ENCODE data around the gene GPS2.
"Not testable (repeated sequence)": the region's sequence is repeated elsewhere in the genome, so short reads cannot be mapped to it uniquely, and the experiment has no call there.

DNA sequence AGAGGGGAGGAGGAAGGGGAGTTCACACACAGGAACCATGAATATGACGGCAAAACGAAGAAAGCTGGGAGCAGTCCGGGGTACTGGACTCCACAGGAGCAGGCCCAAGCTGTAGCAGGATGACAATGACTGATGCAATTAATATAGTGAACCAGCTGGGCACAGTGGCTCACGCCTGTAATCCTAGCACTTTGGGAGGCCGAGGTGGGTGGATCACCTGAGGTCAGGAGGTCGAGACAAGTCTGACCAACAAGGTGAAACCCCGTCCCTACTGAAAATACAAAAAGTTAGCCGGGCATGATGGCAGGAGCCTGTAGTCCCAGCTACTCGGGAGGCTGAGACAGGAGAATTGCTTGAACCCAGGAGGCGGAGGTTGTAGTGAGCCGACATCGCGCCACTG lies 20.6 kb upstream of the GPS2 start:
- TF ChIP-seq CTCF, POLR2A (IDR thresholded peaks at IDR 0.05): not testable (repeated sequence)
